HG03521 (cell line): Measurements from ENCODE around the gene MAB21L1.

Experiments used
- ATAC-seq: cut with Tn5 transposase; IDR thresholded peaks from one replicate; pipeline ENCODE4 v1.9.1; 2021; ENCODE audit warnings: mild to moderate bottlenecking, moderate library complexity; ENCODE audit not compliant: unreplicated experiment

Gene MAB21L1

GRCh38 chr13:35475960-35476943, at the start of gene MAB21L1:
MAB21L1 (minus strand) TSS chr13:35476689; CDS start chr13:35476138, 551 bp downstream.
- ATAC-seq: no peak

- ATAC-seq: no peak
Observed at GRCh38 chr13:35524171-35524570, 47.7 kb upstream of the MAB21L1 start.

- no peak for ATAC-seq
Observed at GRCh38 chr13:35518337-35518946, 42.0 kb upstream of the MAB21L1 start.

GRCh38 chr13:35514801-35515502, 38.5 kb upstream of the MAB21L1 start:
- ATAC-seq: no peak

GRCh38 chr13:35514061-35514477, 37.6 kb upstream of the MAB21L1 start:
- ATAC-seq: no peak

GRCh38 chr13:35512271-35512920, 35.9 kb upstream of the MAB21L1 start:
- ATAC-seq: no peak

GRCh38 chr13:35502456-35502855, 26.0 kb upstream of the MAB21L1 start:
- ATAC-seq: no peak

GRCh38 chr13:35501661-35502235, 25.3 kb upstream of the MAB21L1 start:
- ATAC-seq: no peak

- ATAC-seq: no peak
Observed at GRCh38 chr13:35500144-35500543, 23.7 kb upstream of the MAB21L1 start.

- no peak for ATAC-seq
Observed at GRCh38 chr13:35499676-35500075, 23.2 kb upstream of the MAB21L1 start.

- ATAC-seq: no peak
Observed at GRCh38 chr13:35499196-35499662, 22.7 kb upstream of the MAB21L1 start.

GRCh38 chr13:35498231-35498630, 21.7 kb upstream of the MAB21L1 start:
- ATAC-seq: no peak

GRCh38 chr13:35496761-35497386, 20.4 kb upstream of the MAB21L1 start:
- no peak for ATAC-seq

GRCh38 chr13:35496006-35496405, 19.5 kb upstream of the MAB21L1 start:
- no peak for ATAC-seq

GRCh38 chr13:35489050-35489449, 12.6 kb upstream of the MAB21L1 start:
- ATAC-seq: no peak

- ATAC-seq: no peak
Observed at GRCh38 chr13:35485424-35485823, 8.9 kb upstream of the MAB21L1 start.

GRCh38 chr13:35484384-35484783, 7.9 kb upstream of the MAB21L1 start:
- ATAC-seq: no peak

GRCh38 chr13:35483761-35484160, 7.3 kb upstream of the MAB21L1 start:
- no peak for ATAC-seq

- no peak for ATAC-seq
Observed at GRCh38 chr13:35482527-35482926, 6.0 kb upstream of the MAB21L1 start.

- ATAC-seq: no peak
Observed at GRCh38 chr13:35481777-35482176, 5.3 kb upstream of the MAB21L1 start.
